Urothelium cell line (cell line): ENCODE measurements around the gene MTMR1.

Experiments
- DNase-seq: peaks from one replicate; pipeline ENCODE4 v3.0.0; 2011; ENCODE audit warnings: low spot score, mixed read lengths
- FAIRE-seq: peaks from 2 replicates; lab custom pipeline; 2011; peaks lifted over from hg19 to GRCh38; lab: Jason Lieb, UNC

The MTMR1 gene

DNA sequence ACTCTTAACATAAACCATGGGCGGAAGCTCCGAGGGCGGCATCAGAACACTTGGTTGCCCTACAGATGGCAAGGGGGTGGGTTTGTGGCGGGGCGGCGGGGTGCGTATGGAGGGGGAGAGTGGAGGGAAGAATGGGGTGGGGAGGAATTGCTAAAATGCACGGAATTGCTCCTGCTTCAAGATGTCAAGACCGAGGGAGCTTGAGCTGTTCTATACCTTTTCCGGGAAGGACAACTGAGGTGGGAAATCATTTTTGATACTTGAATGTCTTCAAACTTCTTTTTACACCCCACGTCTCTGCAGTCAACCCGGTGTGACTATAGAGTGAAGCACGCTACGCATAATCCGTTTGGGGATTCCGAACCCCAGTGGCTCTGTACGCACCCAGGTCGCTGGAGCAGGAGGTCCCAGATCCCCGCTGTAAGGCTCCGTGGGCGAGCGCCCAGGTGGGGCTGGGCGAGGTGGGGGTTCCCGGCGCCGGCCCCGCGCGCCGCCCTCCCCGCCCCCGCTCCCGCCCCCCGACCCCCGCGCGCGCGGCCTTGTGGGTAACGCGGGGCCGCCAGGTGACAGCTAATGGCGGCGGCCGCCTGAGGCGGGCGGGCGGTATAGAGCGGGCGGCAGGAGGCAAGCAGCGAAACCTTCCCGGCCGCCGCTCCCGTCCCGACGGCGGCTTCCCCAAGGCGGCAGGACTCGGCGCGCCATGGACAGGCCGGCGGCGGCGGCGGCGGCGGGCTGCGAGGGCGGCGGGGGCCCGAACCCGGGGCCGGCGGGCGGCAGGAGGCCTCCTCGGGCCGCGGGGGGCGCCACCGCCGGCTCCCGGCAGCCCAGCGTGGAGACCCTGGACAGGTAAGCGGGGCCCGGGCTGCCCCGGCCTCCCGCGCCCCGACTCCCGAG, at the start of gene MTMR1:
MTMR1 (plus strand) TSS at position 566 of the 894 bp plus-strand sequence; CDS start at position 701, 135 bp downstream.
- FAIRE-seq (no peak), DNase-seq (peak; percentile 34)

DNA sequence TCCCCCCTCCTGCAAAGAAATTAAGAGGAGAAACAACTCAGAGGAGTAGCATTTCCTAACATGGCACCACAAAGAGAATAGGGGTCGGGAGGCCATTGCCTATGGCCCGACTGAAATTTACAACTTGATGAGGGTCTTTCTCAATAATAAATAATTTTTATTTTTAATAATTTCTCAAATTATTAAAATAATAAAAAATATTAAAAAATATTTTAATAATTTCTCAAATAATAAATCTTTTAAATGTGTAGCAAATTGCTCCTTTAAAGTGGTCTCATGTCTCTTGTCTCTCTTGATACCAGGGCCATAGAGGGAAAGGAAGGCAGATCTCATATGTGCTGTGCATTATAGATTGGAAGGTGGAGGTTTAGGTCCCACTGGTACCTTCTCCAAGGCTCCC, 49.2 kb upstream of the MTMR1 start:
- DNase-seq, result no peak
- no peak for FAIRE-seq

DNA sequence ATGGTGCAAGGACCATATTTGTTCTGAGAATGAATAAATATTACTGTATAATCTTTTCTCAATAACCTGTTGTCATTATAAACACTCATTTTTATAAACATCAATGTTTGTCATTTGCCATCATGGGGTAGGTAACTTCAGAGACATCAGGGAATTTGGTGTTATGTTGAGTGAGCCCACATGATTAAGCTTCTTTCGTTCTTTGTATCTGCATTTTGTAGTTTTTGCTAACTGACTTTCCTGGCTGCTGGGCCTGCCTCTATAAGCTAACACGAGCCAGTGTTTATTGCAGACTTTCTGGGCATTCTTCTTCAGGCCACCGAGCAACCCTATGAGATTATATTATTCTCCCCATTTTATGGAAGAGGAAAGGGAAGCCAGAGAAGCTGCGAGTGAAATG, 48.8 kb upstream of the MTMR1 start:
- no peak for DNase-seq
- no peak for FAIRE-seq

DNA sequence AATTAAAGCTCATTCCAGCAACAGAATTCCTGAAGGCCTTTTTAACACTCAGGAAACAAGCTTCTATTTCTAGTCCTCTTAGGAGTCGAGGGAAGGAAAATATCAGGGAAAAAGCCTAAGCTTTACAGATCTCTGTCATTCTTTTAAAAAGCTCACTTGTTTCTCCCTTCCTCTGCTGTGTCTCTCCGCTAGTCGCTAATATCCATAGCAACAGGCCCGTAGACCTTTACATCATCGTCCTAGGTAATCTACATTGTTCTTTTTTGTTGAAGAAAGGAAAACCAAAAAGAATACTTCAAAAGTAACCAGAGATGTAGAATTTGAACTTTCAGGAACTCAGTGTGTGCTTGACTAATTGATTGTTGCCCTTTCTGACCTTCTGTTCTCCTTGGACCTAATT, 45.9 kb upstream of the MTMR1 start:
- no peak for FAIRE-seq
- DNase-seq, result no peak

DNA sequence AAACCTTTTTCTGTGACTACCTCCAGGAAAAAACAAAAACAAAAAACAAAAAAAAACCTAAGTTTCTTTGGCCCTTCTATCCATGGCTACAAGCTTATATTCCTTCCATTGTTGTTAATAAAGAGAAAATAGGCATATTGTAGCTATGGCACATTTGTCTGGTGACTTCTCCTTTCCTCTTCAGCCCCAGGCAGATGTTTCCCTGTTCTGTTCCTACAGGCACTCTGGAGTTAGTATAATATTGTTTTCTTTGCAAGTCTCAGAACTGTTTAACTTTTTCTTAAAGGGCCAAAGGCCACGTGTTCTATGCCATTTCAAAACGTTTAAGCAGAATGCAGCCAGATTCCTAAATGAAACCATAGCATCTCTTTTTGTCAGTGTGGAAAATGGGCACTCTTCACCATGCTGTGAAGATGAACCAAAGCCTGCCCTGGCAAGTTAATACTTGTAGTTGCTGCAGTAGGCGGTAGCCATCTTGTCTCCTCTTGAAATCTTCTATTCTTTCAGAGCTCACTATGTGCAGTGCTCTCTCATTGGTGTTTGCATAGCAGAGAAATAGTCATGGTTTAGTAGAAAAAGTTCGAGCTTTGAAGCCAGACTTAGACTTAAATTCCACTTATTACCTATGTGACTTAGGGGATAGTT, 44.8 kb upstream of the MTMR1 start:
- FAIRE-seq (no peak), DNase-seq (no peak)

DNA sequence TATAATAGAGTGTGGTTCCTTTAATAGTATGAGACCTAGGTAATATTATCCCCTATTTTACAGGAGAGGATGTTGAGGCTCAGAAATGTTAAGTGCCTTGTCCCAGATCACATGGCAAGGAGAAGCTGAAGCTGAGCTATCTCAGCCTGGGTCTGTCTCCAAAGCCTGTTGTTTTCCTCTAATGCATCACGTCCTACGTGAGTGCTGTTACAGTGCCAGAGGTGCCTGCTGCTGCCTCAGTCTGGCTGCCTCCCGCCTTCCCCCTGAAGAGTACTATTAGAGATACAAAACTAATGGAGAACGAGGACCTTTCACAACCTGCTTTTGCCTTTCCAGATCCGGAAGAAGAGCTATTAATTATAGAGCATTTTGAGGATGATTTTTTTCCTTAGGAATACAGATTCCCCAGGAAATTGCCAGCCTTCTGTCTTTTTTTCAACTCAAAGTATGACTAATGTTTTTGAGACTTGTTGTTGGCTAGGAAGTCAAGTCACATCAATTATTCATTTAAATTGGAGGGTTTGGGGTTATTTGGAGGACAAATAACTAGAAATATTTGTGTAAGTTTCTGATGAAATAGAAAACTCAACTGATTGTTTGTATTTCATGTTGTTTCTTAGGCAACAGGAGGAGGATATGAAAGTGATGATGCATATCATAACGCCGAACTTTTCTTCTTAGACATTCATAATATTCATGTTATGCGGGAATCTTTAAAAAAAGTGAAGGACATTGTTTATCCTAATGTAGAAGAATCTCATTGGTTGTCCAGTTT, 43.9 kb upstream of the MTMR1 start:
- no peak for FAIRE-seq
- DNase-seq, result no peak

DNA sequence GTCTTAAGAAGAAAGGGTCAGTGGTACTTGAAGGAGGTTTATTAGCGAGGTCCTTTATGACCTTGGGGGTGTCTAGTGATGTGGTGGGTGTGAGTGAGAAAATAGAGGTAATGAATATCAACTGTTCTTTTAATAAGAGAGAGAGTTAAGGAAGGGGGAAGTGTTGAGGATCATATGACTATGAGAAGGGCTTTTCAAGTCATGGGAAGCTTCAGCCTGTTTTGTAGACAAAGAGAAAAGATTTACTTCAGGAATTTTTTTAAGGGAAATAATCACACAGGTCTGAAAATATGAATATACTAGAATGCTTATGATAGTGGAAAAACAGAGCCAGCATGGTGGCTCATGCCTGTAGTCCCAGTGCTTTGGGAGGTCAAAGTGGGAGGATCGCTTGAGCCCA, 41.3 kb upstream of the MTMR1 start:
- FAIRE-seq, result no peak

DNA sequence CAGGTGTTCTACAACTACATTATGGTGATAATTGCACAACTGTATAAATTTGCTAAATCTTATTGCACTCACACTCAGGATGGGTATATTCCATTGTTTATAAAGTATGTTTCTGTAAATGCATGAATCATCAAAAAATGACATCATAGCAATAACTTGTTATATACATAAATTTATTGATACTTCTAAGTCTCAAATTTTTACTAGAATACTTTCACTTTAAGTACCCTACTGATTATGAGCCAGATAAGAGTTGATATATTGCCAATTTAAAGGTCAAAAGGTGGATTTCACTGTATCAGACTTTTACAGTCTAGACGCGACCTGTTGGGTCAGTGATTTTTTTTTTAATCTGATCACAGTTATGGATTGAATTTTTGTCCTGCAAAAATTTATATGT, 37.4 kb upstream of the MTMR1 start:
- DNase-seq (no peak), FAIRE-seq (no peak)

More for the DNA sequence above, 41.3 kb upstream of the MTMR1 start:
- DNase-seq, result no peak

DNA sequence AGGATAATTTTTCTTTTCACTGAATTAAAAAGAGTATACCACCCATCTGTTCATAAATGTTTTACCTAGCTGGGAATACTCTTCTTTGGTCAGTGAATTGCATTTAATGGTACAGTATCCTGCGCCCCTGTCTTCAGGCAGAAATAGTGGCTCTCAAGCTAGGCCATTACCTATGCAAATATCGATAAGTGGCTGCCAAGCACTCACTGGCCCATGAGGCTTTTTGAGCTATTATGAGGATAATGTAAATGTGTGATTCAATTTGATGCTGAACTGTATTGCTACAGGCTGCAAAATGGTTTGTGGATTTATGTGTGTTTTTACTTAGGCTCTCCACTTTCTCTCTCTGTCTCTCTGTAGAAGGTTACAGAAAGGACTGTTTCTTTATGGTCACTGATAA, 30.1 kb upstream of the MTMR1 start:
- FAIRE-seq (no peak), DNase-seq (no peak)

DNA sequence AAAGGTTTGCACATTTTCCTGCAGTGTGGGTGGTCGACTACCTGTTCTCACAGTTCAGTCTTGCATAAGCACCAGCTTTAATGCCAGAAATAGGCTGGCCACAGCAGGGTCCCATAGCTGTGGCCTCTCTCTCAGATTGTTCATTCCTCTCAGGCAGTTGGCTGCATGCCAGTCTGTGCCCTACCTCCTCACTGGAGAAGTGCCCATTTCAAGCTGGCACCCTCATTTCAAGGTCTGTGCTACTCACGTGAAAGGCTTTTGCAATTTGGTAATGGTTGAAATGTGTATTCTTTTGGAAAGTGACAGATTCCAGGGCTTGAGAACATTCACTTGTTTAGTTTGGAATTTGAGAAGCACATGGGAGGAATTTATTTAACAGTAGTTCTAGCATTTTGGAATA, 28.9 kb upstream of the MTMR1 start:
- FAIRE-seq (no peak), DNase-seq (no peak)

DNA sequence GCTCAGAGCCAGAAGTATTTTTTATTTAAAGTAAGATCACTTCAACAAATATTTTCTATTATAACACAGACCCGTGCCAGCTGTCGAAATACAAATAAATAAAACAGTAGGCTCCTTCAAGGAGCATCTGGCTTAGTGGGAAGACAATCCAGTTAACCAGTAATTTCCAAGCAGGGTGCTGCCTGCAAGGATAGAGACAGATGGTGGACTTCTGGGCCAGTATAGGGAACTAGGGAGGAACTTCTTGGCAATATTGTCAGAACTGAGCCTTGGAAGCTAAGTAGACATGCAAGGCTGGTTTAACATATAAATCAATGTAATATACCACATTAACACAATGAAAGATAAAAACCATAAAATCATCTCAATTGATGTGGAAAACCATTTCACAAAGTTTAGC, 17.0 kb upstream of the MTMR1 start:
- FAIRE-seq (no peak), DNase-seq (no peak)

DNA sequence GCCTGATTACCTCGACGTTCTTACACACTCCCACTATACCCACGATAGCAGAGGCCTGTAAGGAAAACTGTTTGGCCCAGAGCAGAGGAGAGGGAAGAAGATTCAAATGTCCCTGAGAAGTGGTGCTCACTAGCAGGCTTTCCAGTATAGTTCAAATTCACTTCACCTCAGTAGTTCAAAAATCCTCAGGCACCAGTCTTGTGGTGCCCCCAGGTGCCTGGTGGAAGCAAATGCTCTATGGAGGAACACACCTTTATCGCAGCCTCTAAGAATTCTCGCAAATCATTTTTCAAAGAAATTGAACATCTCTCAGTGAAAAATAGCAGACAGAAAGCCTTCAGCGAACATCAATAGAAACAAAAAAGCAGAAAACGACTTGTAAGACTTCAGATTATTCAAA, 12.2 kb upstream of the MTMR1 start:
- DNase-seq (no peak), FAIRE-seq (no peak)

DNA sequence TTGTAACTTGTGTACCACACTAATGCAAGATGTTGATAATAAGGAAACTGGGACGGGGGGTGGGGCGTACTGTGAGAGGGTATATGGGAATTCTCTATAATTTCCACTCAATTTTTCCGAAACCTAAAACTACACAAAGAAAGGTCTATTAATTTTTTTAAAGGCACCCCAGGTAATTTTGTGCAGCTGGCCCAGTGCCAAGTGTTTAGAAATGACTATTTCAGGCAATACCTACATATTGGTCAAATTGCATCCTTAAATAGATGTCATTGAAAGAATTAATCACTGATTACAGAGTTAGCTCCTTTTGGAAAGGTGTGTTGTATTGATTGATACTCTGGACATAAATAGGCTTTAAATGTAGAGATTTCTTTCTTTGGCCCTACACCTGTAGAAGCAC, 10.1 kb upstream of the MTMR1 start:
- FAIRE-seq, result no peak
- no peak for DNase-seq

DNA sequence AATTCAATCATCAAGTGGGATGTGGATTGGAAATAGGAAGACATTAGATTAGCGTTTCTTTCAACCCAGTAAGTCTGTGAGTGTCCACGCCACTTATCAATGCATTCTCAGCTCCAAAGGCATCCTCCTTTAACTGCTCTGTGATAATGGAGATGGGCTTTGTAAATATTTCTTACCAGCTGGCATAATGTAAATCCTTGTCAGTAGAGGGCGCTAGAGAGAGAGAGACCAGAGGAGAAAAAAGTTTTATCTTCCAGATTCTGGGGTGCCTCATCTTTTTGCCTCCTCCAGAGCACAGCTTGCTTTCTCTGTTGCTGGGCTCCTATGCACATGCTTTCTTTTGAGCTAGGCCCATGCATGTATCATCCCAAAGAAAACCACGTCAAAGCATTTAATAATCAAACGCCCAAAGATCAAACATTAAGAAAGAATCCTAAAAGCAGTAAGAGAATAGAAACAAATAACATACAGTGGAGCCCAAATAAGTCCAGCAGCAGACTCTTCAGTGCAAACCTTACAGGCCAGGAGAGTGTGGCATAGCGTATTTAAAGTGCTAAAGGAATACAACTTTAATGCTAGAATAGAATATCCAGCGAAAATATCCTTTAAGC, 9.6 kb upstream of the MTMR1 start:
- FAIRE-seq (no peak), DNase-seq (no peak)

DNA sequence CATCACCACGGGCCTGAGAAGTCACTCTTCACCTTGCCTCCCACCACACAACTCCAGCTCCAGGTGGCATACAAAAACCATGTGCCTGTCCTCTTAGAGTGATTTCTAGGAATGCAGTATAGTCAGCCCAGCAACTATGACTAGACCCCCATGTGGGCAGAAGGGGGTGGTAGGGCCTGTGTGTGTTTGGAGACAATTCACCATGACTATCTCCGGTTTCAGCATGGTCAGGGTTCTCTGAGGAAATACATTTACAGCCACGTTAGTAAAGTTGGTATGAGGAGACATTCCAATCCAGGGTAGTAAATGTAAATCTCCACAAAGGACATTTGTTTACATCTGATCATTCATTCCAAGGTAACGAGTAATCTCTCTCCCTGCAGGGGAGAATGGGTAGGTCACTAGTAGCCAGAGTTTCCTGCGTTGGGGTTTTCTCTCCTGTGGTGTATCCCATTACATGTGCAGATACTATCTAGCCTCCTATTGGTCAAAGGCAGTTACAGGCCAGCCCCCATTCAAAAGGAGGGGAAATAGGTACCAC, 4.2 kb upstream of the MTMR1 start:
- FAIRE-seq (no peak), DNase-seq (peak; percentile 44)

DNA sequence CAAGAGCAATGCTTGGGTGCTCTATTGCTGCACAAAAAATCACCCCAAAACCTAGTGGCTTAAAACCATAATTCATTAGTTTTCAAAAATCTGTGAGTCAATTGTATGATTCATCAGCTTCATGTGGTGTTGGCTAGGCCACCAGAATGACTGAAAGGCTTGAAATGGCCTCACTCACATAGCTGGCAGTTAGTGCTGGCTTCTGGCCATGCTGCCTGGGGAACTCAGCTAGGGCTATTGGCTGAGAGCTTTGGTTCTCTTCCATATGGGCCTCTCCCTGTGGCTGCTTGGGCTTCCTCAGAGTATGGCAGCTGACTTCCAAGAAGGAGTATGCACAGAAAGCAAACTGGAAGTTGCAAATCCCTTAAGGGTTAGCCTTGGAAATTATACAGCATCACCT, 3.1 kb upstream of the MTMR1 start:
- DNase-seq (peak; percentile 26), FAIRE-seq (no peak)

DNA sequence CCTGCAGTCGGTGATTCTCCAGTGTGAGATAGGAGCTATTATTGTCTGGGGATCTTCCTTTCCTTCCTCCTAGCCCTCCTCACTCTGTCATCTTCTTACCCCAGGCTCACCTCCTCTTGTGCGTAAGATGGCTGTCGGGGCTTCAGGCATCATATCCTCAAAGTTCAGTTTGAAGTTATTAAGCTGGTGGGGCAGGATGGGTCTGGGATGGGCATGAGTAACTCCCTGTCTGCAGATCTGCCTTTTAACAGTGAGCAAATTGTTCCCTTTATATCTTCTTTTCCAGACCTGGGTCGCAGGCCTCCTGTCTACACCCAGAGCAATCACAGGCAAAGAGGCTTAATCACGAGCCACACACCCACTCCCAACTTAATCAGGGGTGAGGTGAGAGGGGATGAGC, 900 bp upstream of the MTMR1 start:
- FAIRE-seq (no peak), DNase-seq (no peak)

DNA sequence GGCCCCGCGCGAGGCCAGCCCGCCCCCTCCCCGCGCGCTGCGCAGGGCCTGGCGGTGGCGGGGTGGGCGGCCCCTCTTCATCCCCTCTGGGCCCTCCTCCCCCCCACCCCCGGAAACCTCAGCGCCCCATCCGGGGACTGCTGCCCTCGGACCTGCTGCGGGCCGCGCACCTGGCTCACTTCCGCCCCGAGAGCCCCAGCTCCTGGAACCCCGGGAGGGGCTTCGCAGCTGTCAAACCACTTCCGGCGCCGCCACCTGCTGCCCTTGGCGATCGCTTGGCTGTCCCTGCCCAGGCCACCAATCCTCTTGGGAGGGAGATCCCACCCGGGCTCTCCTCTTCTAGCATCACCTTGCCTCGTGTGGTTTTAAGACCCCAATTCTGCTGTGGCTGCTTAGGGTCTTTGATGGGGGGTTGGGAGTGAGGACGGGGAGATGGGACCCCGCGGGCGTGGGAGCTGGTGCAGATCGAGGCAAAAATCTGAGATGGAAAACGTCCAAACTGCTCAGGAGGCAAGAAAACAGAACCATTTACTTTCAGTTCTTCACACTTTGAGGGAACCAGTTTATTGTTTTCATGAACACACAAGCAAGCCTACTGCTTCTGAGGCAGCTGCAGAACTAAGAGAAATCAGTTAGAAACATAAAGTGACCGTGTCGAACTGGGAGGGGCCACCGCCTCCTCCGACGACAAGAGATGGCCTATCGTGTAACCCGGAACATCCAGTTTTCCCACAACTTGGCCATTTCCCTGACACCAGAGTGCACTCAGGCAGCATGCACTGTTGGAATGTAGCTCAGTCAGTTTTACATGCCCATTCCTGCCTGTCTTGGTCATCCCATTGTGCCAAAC, 754 bp downstream of the MTMR1 start:
- FAIRE-seq, result no peak
- peak; percentile 62 for DNase-seq

DNA sequence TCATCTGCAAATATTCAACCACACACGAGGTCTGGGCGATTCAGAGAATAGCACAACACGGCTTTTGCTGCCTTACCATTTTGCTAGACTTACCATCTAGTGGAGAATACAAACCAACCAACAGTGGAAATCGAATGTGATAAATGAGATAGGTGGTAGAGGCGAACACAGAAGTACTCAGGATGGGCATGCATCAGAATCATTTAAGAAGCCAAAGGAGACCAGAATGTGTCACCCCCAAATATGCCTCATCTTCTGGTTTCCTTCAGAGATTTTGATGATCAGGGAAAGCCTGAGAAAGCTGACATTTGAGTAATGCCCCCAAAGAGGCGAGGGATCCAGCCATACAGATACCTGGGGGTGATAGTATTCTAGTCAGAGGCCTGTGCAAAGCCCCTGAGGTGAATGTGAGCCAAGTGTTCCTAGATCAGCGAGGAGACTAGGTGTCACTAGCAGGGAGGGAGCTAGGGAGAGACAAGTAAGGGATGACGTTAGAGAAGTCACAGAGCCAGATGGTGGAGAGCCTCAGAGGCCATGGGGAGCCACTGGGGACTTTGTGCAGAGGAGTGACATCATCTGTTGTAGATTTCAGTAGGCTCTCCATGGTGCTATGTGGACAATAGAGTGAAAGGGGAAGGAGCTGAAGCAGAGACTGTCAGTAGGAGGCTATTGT, 1.7 kb downstream of the MTMR1 start:
- FAIRE-seq (no peak), DNase-seq (no peak)
